ENCODE results near the gene ABCG8. TPM values are rescaled to one million over a fixed set of nuclear protein-coding genes. Genes with fewer than 3 reads are reported as not detected.

Gene ABCG8
- polyA plus RNA-seq (2011; rRNA removed) (not detected in 2 replicates), polyA minus RNA-seq (2011; rRNA and poly(A)+ RNA removed) (not detected in 2 replicates)

DNA sequence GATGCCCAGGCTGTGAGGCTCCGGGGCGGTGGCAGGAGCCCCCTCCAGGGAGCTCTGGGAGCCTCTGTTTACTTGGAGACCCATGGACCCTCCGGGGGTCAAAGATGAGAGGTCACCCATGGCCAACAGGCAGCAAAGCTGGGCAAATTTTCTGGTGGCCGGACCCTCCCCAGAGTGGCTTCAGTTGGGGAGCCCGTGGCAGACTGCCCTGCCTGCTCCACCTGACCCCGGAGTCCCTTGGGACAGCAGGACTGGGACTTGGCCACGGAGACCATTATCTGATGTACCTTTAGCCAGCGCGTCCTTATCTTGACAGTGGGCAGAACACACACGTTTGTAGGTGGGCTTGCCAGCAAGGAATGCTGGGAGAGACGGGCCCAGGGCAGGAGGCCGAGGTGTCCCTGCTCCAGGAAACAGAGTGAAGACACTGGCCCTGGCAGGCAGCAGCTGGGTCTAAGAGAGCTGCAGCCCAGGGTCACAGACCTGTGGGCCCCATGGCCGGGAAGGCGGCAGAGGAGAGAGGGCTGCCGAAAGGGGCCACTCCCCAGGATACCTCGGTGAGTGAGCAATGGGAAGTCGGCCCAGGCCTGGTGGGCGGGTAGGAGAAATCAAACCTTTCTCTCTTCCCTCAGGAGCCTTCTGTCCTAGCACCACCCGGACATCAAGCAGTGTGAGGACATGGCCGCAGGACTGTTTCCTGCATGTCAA lies at the start of gene ABCG8, which contains the start of gene ABCG5:
TSS of gene ABCG8 (plus strand) at position 412 of the 708 bp plus-strand sequence. CDS start at position 495, 83 bp downstream.
TSS of gene ABCG5 (minus strand) at position 280 of the 708 bp plus-strand sequence. CDS start at position 120, 160 bp downstream.
- Histone ChIP-seq H3K4me3 (ENCODE audit: low read depth, low read length) (no peak within 1 kb of the TSS), H3K27me3 (ENCODE audit: control insufficient read depth, insufficient read depth, low read length) (peaks cover 27% of the 10 kb centered on the region), H3K27ac (ENCODE audit: low read depth, low read length) (no peak within 1 kb of the TSS), H3K9me3 (ENCODE audit: control insufficient read depth, insufficient read depth, low read length) (no peaks in the 10 kb centered on the region)
- TF ChIP-seq, protein P1, sequence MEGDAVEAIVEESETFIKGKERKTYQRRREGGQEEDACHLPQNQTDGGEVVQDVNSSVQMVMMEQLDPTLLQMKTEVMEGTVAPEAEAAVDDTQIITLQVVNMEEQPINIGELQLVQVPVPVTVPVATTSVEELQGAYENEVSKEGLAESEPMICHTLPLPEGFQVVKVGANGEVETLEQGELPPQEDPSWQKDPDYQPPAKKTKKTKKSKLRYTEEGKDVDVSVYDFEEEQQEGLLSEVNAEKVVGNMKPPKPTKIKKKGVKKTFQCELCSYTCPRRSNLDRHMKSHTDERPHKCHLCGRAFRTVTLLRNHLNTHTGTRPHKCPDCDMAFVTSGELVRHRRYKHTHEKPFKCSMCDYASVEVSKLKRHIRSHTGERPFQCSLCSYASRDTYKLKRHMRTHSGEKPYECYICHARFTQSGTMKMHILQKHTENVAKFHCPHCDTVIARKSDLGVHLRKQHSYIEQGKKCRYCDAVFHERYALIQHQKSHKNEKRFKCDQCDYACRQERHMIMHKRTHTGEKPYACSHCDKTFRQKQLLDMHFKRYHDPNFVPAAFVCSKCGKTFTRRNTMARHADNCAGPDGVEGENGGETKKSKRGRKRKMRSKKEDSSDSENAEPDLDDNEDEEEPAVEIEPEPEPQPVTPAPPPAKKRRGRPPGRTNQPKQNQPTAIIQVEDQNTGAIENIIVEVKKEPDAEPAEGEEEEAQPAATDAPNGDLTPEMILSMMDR (IDR thresholded peaks at IDR 0.05; ENCODE audit: low read depth, low read length): no peak
- POLR2A ChIA-PET: no interaction called here
- CTCF ChIA-PET: no interaction called here
- no peak for DNase-seq (ENCODE audit: low read depth, low spot score)

- Histone ChIP-seq H3K9me3 (ENCODE audit: control insufficient read depth, insufficient read depth, low read length) (no peaks in the 10 kb centered on the region), H3K27me3 (ENCODE audit: control insufficient read depth, insufficient read depth, low read length) (no peaks in the 10 kb centered on the region), H3K4me3 (ENCODE audit: low read depth, low read length) (no peak overlapping the region), H3K27ac (ENCODE audit: low read depth, low read length) (no peak overlapping the region)
- ChIA-PET CTCF (interaction anchor here (0.8 kb wide), 1 partner anchor 185 kb away, joined by 3 read pairs; no protein-coding TSS in a partner anchor), POLR2A (no interaction called here)
- TF ChIP-seq, protein P1 (IDR thresholded peaks at IDR 0.05; ENCODE audit: low read depth, low read length): no peak
- DNase-seq (ENCODE audit: low read depth, low spot score): no peak
These were observed 48.6 kb upstream of the ABCG8 start for GRCh38 chr2:43790147-43790546.

DNA sequence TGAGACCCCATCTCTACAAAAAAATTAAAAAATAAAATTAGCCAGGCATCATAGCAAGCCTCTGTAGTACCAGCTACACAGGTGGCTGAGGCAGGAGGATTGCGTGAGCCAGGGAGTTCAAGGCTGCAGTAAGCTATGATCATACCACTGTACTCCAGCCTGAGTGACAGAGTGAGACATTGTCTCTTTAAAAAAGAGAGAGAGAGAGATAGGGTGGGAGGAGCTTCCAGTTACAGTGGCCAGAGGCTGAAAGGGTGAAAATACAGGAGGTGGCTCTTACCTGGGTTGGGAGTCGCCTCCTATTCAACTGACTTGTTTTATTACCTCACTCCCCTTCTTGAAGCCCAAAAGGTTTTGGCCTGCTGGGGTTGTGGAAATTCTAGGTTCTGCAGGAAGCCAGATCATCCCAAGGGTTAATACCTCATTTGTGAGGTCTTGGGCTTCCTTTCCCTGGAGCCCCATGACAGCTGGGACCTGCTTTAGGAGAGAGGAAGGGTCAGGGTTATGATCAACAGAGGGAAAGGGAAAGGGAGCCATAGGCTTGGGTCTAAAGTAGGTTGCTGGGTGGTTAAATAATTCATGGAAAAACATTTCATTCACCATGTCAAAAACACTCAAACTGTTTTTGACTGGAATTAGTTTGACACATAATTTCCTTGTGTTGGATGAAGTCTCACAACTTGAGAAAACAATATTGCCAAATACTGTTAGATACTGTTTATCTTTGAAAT lies 47.6 kb upstream of the ABCG8 start:
- POLR2A ChIA-PET: no interaction called here
- H3K9me3 ChIP-seq (ENCODE audit: control insufficient read depth, insufficient read depth, low read length): no peaks in the 10 kb centered on the region
- TF ChIP-seq, protein P1 (IDR thresholded peaks at IDR 0.05; ENCODE audit: low read depth, low read length): no peak
- CTCF ChIA-PET: no interaction called here
- H3K4me3 ChIP-seq (ENCODE audit: low read depth, low read length): no peak overlapping the region
- no peak overlapping the region for H3K27ac ChIP-seq (ENCODE audit: low read depth, low read length)
- H3K27me3 ChIP-seq (ENCODE audit: control insufficient read depth, insufficient read depth, low read length): no peaks in the 10 kb centered on the region
- DNase-seq (ENCODE audit: low read depth, low spot score): no peak

GRCh38 chr2:43792653-43793052 lies 46.1 kb upstream of the ABCG8 start:
- no peaks in the 10 kb centered on the region for H3K27me3 ChIP-seq (ENCODE audit: control insufficient read depth, insufficient read depth, low read length)
- no peak for DNase-seq (ENCODE audit: low read depth, low spot score)
- no peak overlapping the region for H3K27ac ChIP-seq (ENCODE audit: low read depth, low read length)
- TF ChIP-seq, protein P1 (IDR thresholded peaks at IDR 0.05; ENCODE audit: low read depth, low read length): no peak
- ChIA-PET CTCF (no interaction called here), POLR2A (no interaction called here)
- no peaks in the 10 kb centered on the region for H3K9me3 ChIP-seq (ENCODE audit: control insufficient read depth, insufficient read depth, low read length)
- H3K4me3 ChIP-seq (ENCODE audit: low read depth, low read length): no peak overlapping the region

GRCh38 chr2:43794956-43795355 lies 43.8 kb upstream of the ABCG8 start:
- TF ChIP-seq, protein P1 (IDR thresholded peaks at IDR 0.05; ENCODE audit: low read depth, low read length): no peak
- no peak for DNase-seq (ENCODE audit: low read depth, low spot score)
- H3K9me3 ChIP-seq (ENCODE audit: control insufficient read depth, insufficient read depth, low read length): no peaks in the 10 kb centered on the region
- no peaks in the 10 kb centered on the region for H3K27me3 ChIP-seq (ENCODE audit: control insufficient read depth, insufficient read depth, low read length)
- no peak overlapping the region for H3K4me3 ChIP-seq (ENCODE audit: low read depth, low read length)
- POLR2A ChIA-PET: no interaction called here
- CTCF ChIA-PET: no interaction called here
- no peak overlapping the region for H3K27ac ChIP-seq (ENCODE audit: low read depth, low read length)
